ENCODE measurements around the gene NPR1. TPM values are rescaled to one million over a fixed set of nuclear protein-coding genes. Genes with fewer than 3 reads are reported as not detected.

NPR1 gene
- total and polyA plus RNA-seq, 2 of the 13 experiments (the other 11 are each of a cell fraction or from before 2014, with no cell fraction given): not detected

GRCh38 chr1:153670859-153671627 is 7.4 kb upstream of the NPR1 start, which contains the start of gene ILF2 (continued):
- TF ChIP-seq ZNF484 (CRISPR knock-in tag; IDR thresholded peaks at IDR 0.05; ENCODE audit: borderline replicate concordance, low read depth) (no peak), PAWR (CRISPR knock-in tag; IDR thresholded peaks at IDR 0.05; ENCODE audit: borderline replicate concordance) (no peak), YEATS2 (CRISPR knock-in tag; IDR thresholded peaks at IDR 0.05; ENCODE audit: borderline replicate concordance) (no peak; the same call in 1 of the 2 replicates), TMF1 (CRISPR knock-in tag; IDR thresholded peaks at IDR 0.05; ENCODE audit: low read depth) (0 out of 2 replicates have a peak, but pooled peaks have one; percentile 46), GFI1 (CRISPR knock-in tag; IDR thresholded peaks at IDR 0.05; ENCODE audit: borderline replicate concordance) (0 out of 2 replicates have a peak, but pooled peaks have one; percentile 20), NONO (IDR thresholded peaks at IDR 0.05) (no peak), NONO (CRISPR knock-in tag; conservative IDR thresholded peaks at IDR 0.05) (peak; percentile 87), DPF2 (CRISPR knock-in tag; IDR thresholded peaks at IDR 0.05; ENCODE audit: borderline replicate concordance, low read depth) (no peak), KLF13 (CRISPR knock-in tag; IDR thresholded peaks at IDR 0.05) (no peak), ZNF616 (CRISPR knock-in tag; IDR thresholded peaks at IDR 0.05; ENCODE audit: low read depth) (no peak), HNF4G (IDR thresholded peaks at IDR 0.05; ENCODE audit: borderline replicate concordance, low read depth, low read length) (no peak), HNF4G (CRISPR knock-in tag; IDR thresholded peaks at IDR 0.05; ENCODE audit: borderline replicate concordance, low read depth) (no peak), KDM6A (CRISPR knock-in tag; IDR thresholded peaks at IDR 0.05; ENCODE audit: low read depth) (no peak; the same call in 1 of the 2 replicates), NBN (conservative IDR thresholded peaks at IDR 0.05) (no peak), ATAD3A (CRISPR knock-in tag; IDR thresholded peaks at IDR 0.05) (no peak), SCMH1 (CRISPR knock-in tag; IDR thresholded peaks at IDR 0.05; ENCODE audit: borderline replicate concordance) (no peak), CAMTA2 (CRISPR knock-in tag; IDR thresholded peaks at IDR 0.05; ENCODE audit: borderline replicate concordance) (no peak), CENPX (CRISPR knock-in tag; IDR thresholded peaks at IDR 0.05) (no peak), ZNF230 (CRISPR knock-in tag; IDR thresholded peaks at IDR 0.05) (no peak; the same call in 1 of the 2 replicates), GLI4 (CRISPR knock-in tag; IDR thresholded peaks at IDR 0.05; ENCODE audit: borderline replicate concordance) (no peak), NRL (CRISPR knock-in tag; IDR thresholded peaks at IDR 0.05; ENCODE audit: borderline replicate concordance) (no peak), ZNF768 (CRISPR knock-in tag; IDR thresholded peaks at IDR 0.05) (no peak), BORCS8-MEF2B (CRISPR knock-in tag; IDR thresholded peaks at IDR 0.05) (peak; percentile 71), ASH2L (IDR thresholded peaks at IDR 0.05; ENCODE audit: insufficient read length, low read depth, low read length) (peak; percentile 77), ZFP36L1 (CRISPR knock-in tag; IDR thresholded peaks at IDR 0.05) (no peak), BRCA1 (CRISPR knock-in tag; IDR thresholded peaks at IDR 0.05) (no peak)
- TF ChIP-seq, protein P1, sequence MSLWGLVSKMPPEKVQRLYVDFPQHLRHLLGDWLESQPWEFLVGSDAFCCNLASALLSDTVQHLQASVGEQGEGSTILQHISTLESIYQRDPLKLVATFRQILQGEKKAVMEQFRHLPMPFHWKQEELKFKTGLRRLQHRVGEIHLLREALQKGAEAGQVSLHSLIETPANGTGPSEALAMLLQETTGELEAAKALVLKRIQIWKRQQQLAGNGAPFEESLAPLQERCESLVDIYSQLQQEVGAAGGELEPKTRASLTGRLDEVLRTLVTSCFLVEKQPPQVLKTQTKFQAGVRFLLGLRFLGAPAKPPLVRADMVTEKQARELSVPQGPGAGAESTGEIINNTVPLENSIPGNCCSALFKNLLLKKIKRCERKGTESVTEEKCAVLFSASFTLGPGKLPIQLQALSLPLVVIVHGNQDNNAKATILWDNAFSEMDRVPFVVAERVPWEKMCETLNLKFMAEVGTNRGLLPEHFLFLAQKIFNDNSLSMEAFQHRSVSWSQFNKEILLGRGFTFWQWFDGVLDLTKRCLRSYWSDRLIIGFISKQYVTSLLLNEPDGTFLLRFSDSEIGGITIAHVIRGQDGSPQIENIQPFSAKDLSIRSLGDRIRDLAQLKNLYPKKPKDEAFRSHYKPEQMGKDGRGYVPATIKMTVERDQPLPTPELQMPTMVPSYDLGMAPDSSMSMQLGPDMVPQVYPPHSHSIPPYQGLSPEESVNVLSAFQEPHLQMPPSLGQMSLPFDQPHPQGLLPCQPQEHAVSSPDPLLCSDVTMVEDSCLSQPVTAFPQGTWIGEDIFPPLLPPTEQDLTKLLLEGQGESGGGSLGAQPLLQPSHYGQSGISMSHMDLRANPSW (CRISPR knock-in tag; IDR thresholded peaks at IDR 0.05; ENCODE audit: borderline replicate concordance): peak; percentile 71; the same call in 1 of the 2 replicates
- TF ChIP-seq, protein P2, sequence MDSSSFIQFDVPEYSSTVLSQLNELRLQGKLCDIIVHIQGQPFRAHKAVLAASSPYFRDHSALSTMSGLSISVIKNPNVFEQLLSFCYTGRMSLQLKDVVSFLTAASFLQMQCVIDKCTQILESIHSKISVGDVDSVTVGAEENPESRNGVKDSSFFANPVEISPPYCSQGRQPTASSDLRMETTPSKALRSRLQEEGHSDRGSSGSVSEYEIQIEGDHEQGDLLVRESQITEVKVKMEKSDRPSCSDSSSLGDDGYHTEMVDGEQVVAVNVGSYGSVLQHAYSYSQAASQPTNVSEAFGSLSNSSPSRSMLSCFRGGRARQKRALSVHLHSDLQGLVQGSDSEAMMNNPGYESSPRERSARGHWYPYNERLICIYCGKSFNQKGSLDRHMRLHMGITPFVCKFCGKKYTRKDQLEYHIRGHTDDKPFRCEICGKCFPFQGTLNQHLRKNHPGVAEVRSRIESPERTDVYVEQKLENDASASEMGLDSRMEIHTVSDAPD (CRISPR knock-in tag; IDR thresholded peaks at IDR 0.05): no peak

Measured in HepG2 (cell line).